ENCODE data around the gene TAF1B. TPM values are rescaled to one million over a fixed set of nuclear protein-coding genes. Genes with fewer than 3 reads are reported as not detected.

Gene TAF1B
- total and polyA plus RNA-seq, 10 of the 15 experiments (the other 5 are each of a cell fraction or from before 2014, with no cell fraction given), result 8.1 to 18.3 (median 12.4) TPM

DNA sequence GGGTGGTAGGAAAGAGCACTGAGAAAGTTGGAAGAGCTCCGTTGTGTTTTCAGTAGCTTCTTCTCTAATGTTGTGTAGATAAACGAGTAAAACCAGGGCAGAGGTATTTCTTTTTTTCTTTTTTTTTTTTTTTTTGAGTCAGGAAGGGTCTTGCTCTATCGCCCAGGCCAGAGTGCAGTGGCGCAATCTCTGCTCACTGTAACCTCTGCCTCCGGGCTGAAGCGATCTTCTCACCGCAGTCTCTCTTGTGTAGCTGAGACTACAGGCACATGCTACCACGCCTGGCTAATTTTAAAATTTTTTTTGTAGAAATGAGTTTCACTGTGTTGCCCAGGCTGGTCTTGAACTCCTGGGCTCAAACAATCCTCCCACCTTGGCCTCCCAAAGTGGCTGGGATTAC, 114.8 kb downstream of the TAF1B start (continued):
- TF ChIP-seq, protein P1, sequence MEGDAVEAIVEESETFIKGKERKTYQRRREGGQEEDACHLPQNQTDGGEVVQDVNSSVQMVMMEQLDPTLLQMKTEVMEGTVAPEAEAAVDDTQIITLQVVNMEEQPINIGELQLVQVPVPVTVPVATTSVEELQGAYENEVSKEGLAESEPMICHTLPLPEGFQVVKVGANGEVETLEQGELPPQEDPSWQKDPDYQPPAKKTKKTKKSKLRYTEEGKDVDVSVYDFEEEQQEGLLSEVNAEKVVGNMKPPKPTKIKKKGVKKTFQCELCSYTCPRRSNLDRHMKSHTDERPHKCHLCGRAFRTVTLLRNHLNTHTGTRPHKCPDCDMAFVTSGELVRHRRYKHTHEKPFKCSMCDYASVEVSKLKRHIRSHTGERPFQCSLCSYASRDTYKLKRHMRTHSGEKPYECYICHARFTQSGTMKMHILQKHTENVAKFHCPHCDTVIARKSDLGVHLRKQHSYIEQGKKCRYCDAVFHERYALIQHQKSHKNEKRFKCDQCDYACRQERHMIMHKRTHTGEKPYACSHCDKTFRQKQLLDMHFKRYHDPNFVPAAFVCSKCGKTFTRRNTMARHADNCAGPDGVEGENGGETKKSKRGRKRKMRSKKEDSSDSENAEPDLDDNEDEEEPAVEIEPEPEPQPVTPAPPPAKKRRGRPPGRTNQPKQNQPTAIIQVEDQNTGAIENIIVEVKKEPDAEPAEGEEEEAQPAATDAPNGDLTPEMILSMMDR (IDR thresholded peaks at IDR 0.05 in 2 of 3, conservative IDR thresholded peaks at IDR 0.05 in 1 of 3; ENCODE audit: control insufficient read depth in 2 of 3, extremely low read depth in 1 of 3, insufficient read depth in 1 of 3, low read depth in 3 of 3, low read length in 3 of 3), result no peak
- TF ChIP-seq USF1 (IDR thresholded peaks at IDR 0.05; ENCODE audit: borderline replicate concordance, extremely low read length, insufficient read depth, low read depth, low read length) (no peak), ZBED1 (IDR thresholded peaks at IDR 0.05; ENCODE audit: borderline replicate concordance) (no peak), YY1 (IDR thresholded peaks at IDR 0.05; ENCODE audit: low read depth, low read length) (no peak), RAD21 (IDR thresholded peaks at IDR 0.05; ENCODE audit: insufficient read depth, low read depth, low read length) (no peak), TCF12 (IDR thresholded peaks at IDR 0.05; ENCODE audit: low read depth, low read length) (no peak), NR2F1 (conservative IDR thresholded peaks at IDR 0.05) (no peak), HDAC6 (IDR thresholded peaks at IDR 0.05; ENCODE audit: unreplicated experiment) (no peak), E2F8 (IDR thresholded peaks at IDR 0.05; ENCODE audit: low read depth, partially characterized antibody) (no peak), RAD51 (IDR thresholded peaks at IDR 0.05) (no peak), SMAD1 (IDR thresholded peaks at IDR 0.05; ENCODE audit: low read depth, partially characterized antibody) (no peak), ZNF274 (IDR thresholded peaks at IDR 0.05; ENCODE audit: insufficient read depth, insufficient read length) (no peak)
- TF ChIP-seq, protein P2, sequence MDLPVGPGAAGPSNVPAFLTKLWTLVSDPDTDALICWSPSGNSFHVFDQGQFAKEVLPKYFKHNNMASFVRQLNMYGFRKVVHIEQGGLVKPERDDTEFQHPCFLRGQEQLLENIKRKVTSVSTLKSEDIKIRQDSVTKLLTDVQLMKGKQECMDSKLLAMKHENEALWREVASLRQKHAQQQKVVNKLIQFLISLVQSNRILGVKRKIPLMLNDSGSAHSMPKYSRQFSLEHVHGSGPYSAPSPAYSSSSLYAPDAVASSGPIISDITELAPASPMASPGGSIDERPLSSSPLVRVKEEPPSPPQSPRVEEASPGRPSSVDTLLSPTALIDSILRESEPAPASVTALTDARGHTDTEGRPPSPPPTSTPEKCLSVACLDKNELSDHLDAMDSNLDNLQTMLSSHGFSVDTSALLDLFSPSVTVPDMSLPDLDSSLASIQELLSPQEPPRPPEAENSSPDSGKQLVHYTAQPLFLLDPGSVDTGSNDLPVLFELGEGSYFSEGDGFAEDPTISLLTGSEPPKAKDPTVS (IDR thresholded peaks at IDR 0.05; ENCODE audit: low read depth, low read length), result no peak

All from GM12878 (cell line).